HG03565 (cell line): ENCODE measurements around the gene TBC1D22A.
"Not testable (repeated sequence)": the region's sequence is repeated elsewhere in the genome, so short reads cannot be mapped to it uniquely, and the experiment has no call there.

Source experiments
- ATAC-seq: cut with Tn5 transposase; IDR thresholded peaks from one replicate; pipeline ENCODE4 v1.9.1; 2021; ENCODE audit warnings: mild to moderate bottlenecking, moderate library complexity; ENCODE audit not compliant: unreplicated experiment

Gene TBC1D22A

DNA sequence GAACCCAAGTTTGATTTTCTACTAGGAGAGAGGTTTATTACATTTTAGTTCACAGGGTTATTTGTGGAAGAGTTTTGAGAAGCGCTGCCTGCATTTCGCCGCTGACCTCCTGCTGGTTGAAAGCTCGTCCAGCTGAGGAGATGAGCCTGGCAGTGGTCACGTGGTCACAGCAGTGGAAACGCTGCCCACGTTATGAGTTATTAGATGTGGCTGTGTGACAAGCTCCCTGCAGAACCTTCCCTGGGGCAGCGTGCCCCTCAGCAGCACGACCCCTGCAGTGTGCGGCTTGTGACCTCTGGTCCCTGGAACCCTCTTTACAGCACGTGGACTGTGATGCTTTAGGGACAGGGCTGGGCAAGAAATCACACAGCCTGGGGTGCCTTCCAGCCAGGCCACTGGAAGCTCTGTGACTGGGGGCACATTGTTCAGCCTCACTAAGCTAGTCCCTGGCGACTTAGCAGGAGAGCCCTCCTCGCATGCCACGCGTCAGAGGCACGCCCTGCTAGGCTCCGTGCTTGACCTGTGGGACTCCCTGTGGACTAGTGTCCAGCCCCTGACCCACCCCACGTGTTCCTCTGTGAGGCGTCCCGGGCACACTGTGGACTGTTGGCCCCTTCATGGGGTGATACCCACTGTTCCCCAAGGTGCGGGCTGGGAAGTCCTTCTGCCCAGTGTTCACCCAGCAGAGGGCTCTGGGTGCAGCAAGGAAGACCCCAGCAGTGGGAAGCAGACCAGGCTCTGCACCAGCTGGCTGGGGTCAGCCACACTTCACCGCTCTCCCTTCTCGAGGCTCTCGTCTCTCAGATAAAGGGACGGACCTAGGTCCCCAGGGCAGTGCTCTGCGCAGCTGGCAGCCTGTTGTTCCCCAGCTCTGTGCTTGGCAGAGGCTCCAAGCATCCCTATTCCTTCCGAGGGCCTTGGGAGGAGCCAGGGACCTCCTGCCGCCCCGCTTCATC is 349.5 kb downstream of the TBC1D22A start:
- no peak for ATAC-seq

DNA sequence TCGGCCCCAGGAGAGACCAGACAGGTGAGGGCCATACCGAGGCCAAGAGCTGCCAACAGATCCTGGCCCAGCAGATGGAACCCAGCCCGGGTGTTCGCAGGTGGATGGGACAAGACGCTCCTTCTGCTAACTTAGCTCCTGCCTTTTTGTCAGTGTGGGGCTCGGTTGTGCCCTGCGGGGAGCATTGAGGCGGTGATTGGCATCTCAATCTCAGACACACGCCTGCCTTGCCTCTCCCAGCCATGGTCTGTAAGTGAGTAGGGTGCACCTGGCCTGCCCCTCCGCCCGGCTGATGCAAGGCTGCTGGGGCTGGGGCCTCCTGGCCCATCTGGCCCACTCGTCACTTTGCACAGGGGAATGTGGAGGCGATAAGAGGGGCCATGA is 350.1 kb downstream of the TBC1D22A start:
- no peak for ATAC-seq

GRCh38 chr22:47112994-47113852 is 350.8 kb downstream of the TBC1D22A start:
- ATAC-seq, result no peak

- no peak for ATAC-seq
Measured at GRCh38 chr22:47113853-47114415, 351.5 kb downstream of the TBC1D22A start.

- ATAC-seq, result no peak
Measured at GRCh38 chr22:47114813-47115517, 352.5 kb downstream of the TBC1D22A start.

DNA sequence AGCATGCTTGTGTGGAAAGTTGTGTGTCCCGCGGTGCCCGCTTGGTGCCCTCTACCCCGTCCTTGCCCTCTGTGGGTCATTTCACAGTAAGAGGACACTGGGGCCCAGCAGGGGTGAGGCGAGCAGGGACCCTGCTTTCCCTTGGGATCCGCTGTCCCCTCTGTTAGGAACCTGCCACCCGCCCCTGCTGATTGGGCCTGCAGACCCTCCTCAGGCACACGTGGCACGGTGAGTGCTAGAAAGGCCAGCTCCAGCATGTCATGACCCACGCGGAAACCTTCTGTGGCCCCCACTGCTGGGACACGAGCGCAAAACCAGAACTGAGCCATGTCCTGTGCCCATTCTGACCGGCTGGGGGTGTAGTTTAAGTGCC is 353.1 kb downstream of the TBC1D22A start:
- ATAC-seq, result no peak

- no peak for ATAC-seq
Measured at GRCh38 chr22:47115921-47116320, 353.5 kb downstream of the TBC1D22A start.

GRCh38 chr22:47116426-47117341 is 354.2 kb downstream of the TBC1D22A start:
- ATAC-seq, result no peak

- not testable (repeated sequence) for ATAC-seq
Measured at GRCh38 chr22:47117442-47117841, 355.0 kb downstream of the TBC1D22A start.

DNA sequence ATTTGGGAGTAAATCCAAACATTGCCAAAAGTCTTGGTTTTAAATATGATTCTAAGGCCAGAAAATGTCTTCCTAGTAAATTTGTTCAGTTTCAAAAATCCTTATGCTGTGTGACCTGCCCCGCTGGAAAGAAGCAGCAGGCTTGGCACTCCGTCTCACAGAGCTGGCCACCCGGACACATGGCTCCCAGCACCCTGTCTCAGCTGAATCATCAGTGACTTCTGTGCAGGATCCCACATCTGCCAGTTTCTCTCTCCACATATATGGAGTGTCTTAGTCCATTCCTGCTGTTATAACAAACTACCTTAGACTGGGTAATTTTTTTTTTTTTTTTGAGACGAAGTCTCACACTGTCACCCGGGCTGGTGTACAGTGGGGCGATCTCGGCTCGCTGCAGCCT is 356.7 kb downstream of the TBC1D22A start:
- no peak for ATAC-seq

DNA sequence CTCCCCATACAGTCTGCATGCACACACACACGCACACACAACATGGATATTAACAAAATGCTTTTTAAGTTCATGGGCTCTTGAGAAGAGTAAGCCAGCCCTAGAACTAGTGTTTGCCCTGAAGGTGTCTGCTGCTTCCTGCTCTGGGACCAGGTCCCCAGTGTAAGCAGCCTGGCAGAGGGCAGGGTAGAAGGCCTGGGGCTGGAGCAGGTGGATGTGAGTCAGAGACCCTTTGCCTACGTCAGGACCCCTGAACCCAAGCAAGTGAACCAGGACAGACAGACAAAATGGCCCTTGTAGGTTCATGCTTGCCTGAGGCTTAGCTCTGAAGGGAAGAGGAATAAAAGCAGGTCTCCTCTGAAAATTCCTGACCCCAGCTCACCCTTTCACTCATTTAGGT is 357.9 kb downstream of the TBC1D22A start:
- ATAC-seq, result no peak

GRCh38 chr22:47121791-47122190 is 359.3 kb downstream of the TBC1D22A start:
- no peak for ATAC-seq

DNA sequence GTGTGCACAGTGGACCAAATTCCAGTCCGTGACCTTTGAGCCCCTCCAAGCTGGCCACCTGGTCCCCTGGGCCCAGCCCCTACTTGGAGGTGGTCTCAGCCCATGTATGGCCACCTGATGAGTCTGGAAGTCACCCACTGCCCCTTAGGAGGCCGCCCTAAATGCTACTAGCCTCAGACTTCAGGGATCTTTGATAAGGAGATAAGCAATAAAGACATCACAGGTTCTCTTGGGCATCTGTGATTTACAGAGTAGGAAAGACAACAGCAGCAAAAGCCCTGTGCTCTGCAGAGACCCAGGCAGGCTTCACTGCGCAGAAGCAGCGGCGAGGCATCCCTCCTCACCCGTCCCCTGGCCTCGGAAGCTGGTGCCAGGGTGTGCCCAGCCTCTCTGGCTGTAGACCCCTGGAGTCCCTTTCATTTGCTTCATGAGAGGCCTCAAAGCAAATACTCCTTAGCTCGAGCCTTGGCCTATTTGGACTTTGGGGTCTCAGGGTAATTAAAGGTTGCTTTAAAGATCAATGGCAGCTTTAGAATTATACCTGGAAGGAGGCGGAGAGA is 360.1 kb downstream of the TBC1D22A start:
- no peak for ATAC-seq

DNA sequence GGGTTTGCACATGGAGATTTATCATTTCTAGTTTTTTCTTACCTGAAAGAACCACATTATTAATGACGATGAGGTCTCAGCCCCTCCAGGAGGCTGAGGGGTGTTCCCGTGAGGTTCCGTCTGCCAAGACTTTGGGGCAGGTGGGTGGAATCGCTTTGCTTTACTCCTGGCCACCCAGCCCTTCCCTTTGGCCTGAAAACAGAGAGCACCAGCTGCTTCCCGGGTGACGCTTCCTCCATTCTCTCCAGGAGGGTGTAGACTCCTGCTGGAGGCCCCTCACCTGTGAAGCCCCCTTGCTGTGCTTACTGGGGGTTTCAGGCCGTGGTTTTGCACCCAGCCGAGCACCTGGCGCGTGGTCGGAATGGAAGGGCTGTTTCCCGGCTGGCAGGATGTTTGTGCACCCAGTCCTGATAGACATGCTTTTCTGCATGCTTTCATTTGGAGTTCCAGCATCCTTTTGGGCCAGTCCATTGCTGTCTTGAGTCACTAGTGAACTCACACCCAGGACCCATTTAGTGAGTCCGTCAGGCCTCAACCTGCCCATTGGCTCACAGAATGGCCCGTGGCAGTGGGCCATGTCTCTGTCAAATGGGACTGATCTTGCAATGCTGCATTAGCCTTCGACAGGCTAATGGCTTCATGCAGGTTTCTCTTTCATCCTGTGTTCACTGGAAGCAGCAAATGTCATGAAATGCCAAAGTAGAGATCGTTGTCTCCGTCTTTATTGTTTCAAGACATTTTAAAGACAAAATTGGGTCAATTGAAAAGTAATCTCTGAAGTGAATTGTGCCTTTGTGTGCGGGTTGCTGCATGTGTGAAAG is 360.8 kb downstream of the TBC1D22A start:
- no peak for ATAC-seq

DNA sequence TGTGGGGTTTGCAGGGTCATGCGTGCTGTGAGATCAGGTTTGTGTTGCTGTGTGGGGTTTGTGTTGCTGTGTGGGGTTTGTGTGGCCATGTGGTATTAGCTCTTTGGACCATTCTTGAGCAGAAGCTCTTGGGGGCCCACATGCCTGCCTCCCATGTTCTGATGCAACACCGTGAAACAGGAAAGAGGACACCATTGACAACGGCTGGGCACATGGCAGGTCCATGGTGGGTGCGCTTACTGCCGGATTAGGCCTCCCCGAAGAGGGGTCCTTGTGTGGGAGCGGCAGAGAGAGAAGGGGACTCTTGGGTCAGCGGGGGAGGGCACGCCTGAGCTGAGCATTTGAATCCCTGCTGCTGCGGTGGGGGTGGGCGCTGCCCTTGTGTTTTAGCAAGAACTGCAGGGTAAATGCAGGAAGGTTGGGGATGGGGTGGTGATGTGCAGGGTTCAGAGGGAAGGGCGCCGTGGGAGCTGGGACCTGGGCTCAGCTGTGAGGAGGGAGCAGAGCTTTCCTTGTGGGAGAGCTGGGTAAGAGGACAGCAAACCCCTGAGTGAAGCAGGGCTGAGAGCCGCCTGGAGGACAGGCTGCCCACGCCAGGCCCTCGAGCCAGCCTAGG is 361.5 kb downstream of the TBC1D22A start:
- no peak for ATAC-seq

GRCh38 chr22:47124451-47124881 is 362.0 kb downstream of the TBC1D22A start:
- ATAC-seq, result no peak

- no peak for ATAC-seq
Measured at GRCh38 chr22:47124961-47125360, 362.5 kb downstream of the TBC1D22A start.

GRCh38 chr22:47125603-47126002 is 363.2 kb downstream of the TBC1D22A start:
- no peak for ATAC-seq
